NB4 (cell line): ENCODE results near the gene TESPA1.
A peak's percentile ranks its signal among the peaks of the same experiment; 100 is the strongest.

Source experiments
- DNase-seq: peaks from one replicate; pipeline ENCODE4 v3.0.0; 2010; ENCODE audit warnings: low read depth
- H3K4me3 ChIP-seq: one replicate; pipeline ENCODE4 v1.5.1; 2011; ENCODE audit warnings: mild to moderate bottlenecking, low read depth, low read length, moderate library complexity
- MYC ChIP-seq: IDR thresholded peaks from 2 replicates; pipeline ENCODE4 v1.6.1; 2011; ENCODE audit warnings: low read depth, low read length
- POLR2A ChIP-seq: IDR thresholded peaks from 2 replicates; pipeline ENCODE4 v1.6.1; 2011; ENCODE audit warnings: mild to moderate bottlenecking; ENCODE audit not compliant: insufficient read length; ENCODE audit errors: extremely low read depth
- TF ChIP-seq, protein P1 (sequence below): IDR thresholded peaks from one replicate; pipeline ENCODE4 v1.5.1; 2012; ENCODE audit warnings: low read depth, low read length
- TF ChIP-seq, protein P2 (sequence below): IDR thresholded peaks from 2 replicates; pipeline ENCODE4 v1.6.1; 2011; ENCODE audit warnings: low read depth, low read length

Gene TESPA1

DNA sequence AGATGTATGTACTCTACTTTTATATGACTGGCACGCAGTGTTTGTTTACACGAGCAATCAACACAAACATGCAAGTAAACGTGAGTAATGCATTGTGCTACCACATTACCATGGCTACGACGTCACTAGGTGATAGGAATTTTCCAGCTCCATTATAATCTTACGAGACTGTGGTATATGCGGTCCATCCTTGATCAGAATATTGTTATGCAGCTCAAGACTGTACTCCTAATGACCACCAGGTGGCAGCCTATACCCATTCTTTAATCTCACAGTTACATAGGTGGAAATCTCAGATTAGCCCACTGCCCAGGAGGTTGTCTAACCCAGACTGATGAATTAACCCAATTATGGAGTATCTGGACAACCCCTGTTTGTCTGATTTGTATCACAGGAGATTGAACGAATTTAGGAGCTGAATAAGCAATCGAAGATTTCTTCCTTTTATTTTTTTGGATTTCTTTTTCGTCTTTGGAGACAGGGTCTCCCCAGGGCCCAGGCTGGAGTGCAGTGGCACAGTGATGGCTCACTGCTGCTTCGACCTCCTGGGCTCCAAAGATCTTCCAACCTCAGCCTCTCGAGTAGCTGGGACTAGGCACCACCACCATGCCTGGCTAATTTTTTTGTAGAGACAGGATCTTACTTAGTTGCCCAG is 8.7 kb upstream of the TESPA1 start:
- no peak for TF ChIP-seq POLR2A
- TF ChIP-seq, protein P1, sequence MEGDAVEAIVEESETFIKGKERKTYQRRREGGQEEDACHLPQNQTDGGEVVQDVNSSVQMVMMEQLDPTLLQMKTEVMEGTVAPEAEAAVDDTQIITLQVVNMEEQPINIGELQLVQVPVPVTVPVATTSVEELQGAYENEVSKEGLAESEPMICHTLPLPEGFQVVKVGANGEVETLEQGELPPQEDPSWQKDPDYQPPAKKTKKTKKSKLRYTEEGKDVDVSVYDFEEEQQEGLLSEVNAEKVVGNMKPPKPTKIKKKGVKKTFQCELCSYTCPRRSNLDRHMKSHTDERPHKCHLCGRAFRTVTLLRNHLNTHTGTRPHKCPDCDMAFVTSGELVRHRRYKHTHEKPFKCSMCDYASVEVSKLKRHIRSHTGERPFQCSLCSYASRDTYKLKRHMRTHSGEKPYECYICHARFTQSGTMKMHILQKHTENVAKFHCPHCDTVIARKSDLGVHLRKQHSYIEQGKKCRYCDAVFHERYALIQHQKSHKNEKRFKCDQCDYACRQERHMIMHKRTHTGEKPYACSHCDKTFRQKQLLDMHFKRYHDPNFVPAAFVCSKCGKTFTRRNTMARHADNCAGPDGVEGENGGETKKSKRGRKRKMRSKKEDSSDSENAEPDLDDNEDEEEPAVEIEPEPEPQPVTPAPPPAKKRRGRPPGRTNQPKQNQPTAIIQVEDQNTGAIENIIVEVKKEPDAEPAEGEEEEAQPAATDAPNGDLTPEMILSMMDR: peak; percentile 73
- DNase-seq: peak; percentile 77
- no peak overlapping the region for H3K4me3 ChIP-seq

DNA sequence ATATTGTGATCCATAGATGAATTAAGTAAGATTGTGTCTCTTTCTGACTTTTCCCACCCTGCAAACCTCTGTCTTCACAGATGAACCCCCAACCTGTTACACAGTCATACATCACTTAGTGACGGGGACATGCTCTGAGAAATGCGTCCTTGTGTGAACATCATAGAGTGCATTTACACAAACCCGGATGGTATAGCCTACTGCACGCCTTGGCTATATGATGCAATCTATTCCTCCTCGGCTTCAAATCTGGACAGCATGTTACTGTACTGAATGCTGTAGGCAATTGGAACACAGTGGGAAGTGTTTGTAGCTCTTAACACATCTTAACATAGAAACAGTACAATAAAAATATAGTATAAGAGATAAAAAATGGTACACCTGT is 7.4 kb upstream of the TESPA1 start:
- TF ChIP-seq POLR2A: no peak
- TF ChIP-seq, protein P2, sequence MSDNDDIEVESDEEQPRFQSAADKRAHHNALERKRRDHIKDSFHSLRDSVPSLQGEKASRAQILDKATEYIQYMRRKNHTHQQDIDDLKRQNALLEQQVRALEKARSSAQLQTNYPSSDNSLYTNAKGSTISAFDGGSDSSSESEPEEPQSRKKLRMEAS: no peak
- TF ChIP-seq, protein P1: no peak
- no peak for TF ChIP-seq MYC
- H3K4me3 ChIP-seq: no peak overlapping the region

DNA sequence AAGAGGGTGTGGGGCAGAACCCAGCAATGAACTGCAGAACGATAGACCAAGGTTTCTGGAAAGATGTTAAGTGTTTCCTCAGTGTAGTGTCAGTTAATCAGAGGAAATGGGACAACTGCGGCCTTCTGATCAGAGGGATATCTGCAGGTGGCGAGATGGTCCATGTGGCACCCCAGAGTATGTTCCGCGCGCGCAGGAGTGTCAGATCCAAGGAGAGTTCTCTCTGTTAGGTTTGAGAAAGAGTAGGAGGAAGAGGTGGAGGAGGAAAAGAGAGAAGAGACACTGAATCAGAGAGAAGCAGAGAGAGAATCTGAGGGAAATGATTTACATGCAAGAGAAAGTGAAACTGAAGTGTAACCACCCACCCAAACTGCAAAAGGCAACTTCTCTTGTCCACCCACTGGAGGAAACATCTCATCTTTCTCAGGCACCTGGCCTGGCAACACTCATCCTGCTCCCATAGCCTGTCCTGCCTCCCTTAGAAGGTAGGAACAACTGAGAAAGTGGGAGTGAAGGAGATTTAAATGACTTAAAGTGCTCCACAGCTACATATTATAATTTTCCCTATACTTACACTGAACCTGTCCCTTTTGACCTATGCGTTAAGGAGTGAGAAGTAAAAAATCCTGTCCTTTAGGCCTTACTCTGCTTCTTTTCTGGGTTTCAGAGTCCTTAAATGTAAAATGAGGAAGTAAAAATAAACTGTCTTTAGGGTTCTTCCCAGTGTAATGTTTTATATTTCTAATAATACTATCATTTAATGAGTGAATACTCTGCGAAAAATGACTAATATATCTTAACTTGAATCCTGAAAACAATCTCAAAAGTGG is 6.8 kb upstream of the TESPA1 start:
- DNase-seq: no peak
- TF ChIP-seq, protein P1: no peak
- TF ChIP-seq, protein P2: no peak
- TF ChIP-seq POLR2A (no peak), MYC (no peak)
- no peak overlapping the region for H3K4me3 ChIP-seq

More for the DNA sequence above, 7.4 kb upstream of the TESPA1 start:
- no peak for DNase-seq

DNA sequence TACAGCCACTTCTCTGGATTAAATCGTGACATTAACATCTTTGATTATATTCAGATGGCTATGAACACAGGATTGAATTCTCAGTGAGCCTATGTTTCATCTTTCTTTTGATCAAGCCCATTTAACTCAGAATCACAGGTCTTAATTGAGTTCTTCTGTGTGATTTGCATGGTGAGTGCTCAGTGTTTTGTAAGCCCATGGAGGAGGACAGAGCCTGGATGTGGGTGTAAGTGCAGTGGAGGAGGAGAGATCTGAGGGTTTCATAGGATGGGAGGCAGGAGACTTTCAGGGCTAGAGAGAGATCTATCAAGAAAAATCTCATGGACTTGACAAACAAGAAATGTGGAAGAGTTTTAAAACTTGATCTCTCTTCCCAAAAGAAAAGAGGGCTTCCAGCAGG is 5.3 kb upstream of the TESPA1 start:
- TF ChIP-seq POLR2A (no peak), MYC (no peak)
- TF ChIP-seq, protein P1: no peak
- TF ChIP-seq, protein P2: no peak
- no peak overlapping the region for H3K4me3 ChIP-seq
- no peak for DNase-seq

DNA sequence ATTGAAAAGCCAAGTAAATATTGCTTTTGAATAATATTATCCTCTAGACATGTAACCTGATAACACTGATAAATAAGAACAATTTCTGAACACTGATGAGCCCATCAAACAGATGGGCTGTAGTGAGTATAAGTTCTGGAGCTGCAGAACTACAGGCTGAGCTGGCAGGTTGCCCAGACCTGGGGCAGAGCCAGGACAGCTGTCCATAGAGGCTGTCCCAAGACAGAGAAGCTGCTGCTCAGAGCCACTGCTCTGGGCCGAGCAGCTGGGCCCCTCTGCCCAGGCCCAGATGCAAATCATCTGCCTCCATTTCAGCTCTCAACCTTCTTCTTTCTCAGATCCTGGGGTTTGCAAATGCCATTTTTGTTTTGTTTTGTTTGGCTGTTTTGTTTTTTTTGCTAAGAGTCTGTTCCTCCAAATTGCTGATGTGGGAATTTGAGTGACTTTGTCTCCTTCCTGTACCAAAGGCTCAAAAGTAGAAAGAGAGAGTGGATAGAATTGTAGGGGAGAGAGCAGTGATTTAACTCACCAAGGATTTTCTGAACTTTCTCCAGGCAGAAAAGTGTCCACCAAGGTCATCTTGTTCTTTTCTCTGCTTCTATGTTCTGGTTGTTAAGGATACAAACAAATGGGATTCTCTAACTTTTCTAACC is 4.0 kb upstream of the TESPA1 start:
- TF ChIP-seq, protein P2: no peak
- TF ChIP-seq, protein P1: no peak
- no peak for TF ChIP-seq MYC
- no peak for TF ChIP-seq POLR2A
- DNase-seq: no peak
- H3K4me3 ChIP-seq: no peak overlapping the region
